CD4-positive, alpha-beta T cell treated with Interleukin-15 for 1 hour (primary cell): ENCODE results near the gene POU3F4.

Experiments
- DNase-seq: peaks from one replicate; pipeline ENCODE4 v3.0.0-alpha.2; 2020

POU3F4 gene

DNA sequence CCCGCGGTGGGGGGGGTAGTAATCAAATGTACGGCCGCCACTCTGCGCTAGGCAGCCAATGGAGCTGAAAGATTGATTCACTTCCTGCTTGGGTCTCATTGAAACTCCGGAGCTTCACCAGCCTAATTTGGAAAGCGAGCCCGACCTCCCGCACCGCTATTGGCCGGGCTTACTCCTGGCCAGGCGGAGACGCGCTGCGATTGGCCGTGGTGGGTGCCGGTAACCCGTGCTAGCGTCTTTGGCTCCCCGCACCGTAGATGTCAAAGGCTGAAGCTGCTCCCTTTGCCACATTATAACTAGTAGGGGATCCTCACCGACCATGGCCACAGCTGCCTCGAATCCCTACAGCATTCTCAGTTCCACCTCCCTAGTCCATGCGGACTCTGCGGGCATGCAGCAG lies at the start of gene POU3F4:
Gene POU3F4, plus strand, starts transcription at position 285 of the 400 bp plus-strand sequence. Its CDS starts 35 bp downstream, at position 320.
- DNase-seq: no peak

DNA sequence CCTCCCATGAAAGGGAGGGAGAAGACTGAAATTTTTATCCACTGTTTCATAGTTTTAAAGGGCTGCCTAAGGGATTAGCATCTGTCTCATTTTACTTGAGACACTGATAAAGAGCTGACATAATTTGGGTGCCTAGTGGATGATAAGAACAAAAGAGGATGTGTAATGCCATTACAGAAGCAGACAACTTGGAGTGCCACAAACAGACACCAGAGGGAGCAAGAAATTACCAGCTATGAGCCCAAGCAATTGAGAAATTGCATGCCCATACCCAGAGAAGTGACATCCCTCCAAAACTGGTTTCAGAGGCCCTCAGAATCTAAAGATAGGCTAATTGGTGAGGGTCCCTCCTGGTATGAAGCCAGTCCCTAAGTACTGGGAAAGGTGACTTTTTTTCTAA lies 38.5 kb upstream of the POU3F4 start:
- no peak for DNase-seq

DNA sequence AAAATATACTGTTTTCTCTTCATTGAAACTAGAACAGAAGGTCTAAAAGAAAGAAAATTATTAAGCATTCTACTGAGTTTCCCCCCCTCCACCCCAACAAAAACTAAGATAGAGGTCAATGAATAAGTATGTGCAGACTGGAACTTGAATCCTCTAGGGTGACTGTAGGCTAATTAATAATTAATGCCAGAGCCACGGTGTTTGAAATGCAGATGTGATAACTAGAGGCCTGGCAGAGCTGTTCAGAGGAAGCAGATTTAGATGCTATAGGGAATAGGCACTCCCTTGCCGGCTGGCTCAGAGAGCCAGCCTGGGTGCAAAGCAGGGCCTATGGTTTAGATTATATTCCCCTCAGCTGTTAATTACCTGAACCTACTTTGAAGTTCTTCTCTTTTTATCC lies 12.2 kb upstream of the POU3F4 start:
- DNase-seq: no peak

DNA sequence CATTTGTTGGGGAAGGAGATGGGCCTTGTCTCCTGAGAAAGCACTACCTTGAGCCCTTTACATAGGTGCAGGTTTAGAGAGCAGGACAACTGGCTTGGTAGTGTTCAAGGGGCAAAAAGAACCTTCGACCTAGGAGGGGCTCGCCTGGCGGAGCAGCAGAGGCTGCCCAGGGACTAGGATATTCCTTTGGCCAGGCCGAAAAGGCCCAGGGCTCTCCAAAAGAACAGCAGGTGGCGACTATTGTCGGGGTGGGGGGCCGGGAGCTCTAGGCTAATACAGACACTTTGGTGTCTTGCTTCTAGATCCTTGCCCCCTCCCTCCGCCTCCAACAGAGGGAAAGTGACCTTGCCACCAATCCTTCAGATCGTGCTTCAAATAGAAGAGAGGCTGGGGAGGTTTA lies 7.1 kb upstream of the POU3F4 start:
- DNase-seq: no peak

DNA sequence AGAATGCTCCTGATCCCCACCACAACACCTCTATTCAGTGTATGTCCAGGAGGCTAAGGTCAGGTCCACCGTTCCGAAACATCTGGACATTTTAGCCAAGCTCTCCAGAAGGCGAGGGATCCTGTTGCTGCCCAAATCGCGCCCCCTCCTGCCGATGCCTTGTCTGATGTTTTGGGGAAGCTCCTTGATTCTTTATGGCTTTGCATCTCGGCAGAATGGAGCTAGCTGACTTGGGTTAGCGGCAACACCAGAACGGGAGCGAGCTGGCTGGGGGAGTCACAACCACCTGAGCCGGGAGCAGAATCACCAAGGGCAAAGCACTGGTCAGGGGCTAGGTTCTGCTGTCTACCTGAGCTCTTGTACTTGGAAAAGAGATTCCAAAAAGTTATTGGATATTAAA lies 6.6 kb upstream of the POU3F4 start:
- DNase-seq: no peak

DNA sequence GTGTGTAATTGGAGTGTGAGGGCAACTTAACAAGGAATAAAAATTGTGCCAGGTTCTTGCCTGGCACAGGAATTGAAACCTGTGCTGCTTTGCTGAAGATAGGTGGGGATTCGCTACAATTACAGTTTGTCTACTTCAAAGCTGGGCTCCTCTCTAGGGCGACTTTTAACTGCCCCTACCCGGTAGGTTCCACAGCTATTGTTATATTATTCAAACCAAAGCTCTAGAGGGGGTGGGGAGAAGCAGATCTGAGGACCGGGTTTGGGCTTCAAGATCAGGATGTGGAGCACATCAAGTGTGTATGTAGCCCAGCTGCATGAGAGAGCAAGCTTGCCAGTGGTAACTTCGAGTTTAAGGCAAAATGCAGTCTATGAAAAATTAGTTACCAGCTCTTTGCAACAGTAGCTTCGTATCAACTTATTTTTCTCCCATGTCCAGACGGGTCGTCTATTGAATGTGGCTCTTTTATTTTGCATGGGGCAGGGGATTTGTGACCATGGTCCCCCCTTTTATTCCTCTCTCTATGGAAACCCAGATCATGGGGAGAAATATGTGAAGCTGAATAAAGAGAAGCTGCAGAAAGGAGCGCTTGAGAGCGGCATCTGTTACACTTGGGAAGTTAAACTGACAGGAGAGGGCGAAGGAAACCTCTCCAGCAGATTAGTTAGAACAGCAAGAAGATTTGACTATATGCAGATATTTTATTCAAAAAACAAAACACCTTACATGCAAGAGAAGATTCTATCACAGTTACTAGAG lies 3.2 kb upstream of the POU3F4 start:
- DNase-seq: no peak

DNA sequence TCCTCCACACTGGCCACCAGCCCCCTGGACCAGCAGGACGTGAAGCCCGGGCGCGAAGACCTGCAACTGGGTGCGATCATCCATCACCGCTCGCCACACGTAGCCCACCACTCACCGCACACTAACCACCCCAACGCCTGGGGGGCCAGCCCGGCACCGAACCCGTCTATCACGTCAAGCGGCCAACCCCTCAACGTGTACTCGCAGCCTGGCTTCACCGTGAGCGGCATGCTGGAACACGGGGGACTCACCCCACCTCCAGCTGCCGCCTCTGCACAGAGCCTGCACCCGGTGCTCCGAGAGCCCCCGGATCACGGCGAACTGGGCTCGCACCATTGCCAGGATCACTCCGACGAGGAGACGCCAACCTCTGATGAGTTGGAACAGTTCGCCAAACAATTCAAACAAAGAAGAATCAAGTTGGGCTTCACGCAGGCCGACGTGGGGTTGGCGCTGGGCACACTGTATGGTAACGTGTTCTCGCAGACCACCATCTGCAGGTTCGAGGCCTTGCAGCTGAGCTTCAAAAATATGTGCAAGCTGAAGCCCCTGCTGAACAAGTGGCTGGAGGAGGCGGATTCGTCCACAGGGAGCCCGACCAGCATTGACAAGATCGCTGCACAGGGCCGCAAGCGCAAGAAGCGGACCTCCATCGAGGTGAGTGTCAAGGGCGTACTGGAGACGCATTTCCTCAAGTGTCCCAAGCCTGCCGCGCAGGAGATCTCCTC lies 600 bp downstream of the POU3F4 start:
- DNase-seq: no peak

DNA sequence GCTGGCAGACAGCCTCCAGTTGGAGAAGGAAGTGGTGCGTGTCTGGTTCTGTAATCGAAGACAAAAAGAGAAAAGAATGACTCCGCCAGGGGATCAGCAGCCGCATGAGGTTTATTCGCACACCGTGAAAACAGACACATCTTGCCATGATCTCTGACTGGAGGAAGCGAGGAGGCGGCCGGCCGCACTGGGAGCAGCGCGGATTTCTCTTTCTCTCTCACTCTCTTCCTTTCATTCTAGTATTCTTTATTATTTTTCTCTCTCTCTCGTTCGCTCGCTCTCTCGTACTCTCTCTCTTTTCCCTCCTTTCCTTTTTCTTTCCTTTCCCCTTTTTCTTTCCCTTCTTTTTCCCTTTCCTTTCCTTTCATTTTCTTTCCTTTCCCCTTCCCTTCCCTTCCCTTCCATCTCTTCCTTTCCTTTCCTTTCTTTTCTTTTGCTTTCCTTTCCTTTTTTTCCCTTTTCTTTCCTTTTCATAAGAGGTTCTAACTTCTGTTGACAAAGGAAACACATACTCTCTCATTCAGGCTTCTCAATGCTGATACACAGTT lies 1.2 kb downstream of the POU3F4 start:
- no peak for DNase-seq

DNA sequence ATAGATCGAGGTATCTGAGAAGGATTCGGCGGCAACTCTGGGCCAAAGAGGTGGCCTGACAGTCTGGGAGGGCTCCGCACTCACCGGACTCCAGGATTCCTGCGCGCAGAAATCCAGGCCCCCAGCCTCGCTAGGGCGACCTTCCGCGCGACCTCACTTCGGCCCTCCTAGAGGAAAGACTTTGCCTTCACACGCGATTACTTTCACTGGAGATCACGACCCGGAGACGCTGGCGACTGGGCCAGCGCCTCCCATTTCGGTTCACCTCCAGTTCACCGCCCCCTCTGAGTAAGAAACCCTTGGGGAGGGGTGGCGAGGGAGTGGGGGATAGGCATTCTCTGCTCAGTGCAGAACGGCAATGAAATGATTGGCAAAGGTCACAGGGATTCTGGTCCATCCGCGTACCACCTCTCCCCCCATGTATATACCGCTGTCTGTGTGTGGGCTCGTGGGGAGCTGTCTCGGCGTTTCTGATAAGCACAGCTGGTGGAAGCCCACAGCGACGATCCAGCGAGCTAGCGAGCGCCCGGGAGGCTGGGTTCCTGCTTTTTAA lies 2.5 kb downstream of the POU3F4 start:
- no peak for DNase-seq

DNA sequence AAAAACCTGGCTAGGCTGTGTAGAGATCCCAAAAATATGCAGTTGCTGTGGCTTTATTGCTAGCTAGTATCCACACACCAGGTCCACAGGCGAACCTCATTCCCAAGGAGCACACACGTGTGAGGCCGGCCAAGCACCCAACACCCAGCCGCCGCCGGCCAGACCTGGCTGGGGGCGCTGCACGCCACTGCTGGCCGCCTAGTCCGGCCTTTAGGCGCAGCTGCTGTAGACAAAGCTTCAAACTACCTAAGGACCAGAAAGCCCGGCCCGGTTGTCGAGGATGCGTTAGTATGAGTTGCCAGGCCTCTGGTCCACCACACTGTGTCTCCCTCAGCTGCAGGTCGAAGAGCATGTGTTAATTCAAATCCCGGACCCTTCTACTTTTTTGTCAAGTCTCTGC lies 3.1 kb downstream of the POU3F4 start:
- no peak for DNase-seq

DNA sequence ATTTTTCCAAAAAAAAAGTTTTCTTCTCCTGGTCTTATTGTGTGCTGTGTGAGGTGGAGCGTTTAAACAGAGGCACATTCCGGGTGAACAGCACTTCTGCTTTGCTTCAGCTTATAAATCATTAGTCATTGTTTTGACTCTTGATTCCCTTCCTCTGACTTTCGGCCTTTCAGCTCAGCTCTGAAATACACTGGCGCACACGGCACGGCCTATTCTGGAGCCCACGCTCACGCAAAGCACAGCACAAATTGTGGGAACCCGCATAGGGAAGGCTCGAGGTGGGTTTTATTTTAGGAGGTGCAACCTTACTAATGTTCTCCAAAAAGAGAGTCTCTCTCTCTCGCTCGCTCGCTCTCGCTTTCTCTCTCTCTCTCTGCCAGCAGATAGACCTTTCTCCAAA lies 4.0 kb downstream of the POU3F4 start:
- no peak for DNase-seq

DNA sequence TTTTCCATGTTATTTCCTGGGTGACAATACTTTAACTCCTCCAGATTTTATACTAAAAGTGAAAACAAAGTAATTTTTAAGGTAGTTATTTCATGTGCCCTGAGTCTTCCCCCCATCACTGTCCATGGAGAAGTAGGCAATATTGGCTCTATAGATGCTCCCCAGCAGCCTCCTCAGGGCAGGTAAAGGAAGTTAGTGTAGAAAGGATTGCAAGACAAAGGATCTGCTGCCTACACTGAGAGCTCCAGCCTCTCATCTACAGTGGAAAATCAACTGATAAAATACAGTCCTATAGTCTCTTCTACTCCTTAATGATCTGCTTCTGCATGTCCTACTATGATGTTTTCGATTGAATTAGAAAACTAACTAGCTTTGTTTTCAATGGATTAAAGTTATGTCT lies 8.5 kb downstream of the POU3F4 start:
- DNase-seq: no peak

DNA sequence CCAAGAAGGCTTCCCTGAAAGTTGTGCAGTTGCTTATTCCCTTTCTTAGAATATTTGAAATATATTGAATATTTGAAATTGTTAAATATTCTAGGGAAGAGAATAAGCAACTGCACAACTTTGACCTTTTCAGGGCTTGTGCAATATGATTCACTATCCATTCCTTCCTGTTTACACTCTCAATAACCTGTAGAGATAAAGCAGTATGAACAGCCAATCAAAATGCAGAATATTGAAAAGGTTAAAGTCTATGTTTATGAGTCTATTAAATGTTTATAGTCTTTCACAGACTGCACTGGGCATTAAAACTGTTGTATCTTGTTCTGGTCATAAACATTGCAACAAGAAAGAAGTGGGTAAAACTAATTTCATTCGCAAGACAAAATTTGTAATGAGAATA lies 13.8 kb downstream of the POU3F4 start:
- no peak for DNase-seq

DNA sequence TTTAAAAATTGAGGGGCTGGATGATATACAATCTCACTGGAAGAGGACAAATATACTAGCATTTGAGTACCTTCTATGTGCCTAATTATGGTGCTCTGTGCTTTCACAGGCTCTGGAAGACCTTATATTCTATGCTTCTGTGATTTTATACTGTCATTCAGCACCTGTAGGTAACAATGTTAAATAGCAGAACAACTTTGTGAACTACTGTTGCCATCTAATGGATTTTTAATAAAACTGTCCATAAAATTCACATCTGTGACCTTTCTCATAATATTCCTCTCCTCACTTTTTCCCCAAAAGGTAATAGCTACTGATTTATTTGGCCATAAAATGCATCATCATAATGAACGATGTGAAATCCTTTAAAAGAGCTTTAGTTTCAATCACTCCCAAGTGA lies 21.9 kb downstream of the POU3F4 start:
- no peak for DNase-seq

DNA sequence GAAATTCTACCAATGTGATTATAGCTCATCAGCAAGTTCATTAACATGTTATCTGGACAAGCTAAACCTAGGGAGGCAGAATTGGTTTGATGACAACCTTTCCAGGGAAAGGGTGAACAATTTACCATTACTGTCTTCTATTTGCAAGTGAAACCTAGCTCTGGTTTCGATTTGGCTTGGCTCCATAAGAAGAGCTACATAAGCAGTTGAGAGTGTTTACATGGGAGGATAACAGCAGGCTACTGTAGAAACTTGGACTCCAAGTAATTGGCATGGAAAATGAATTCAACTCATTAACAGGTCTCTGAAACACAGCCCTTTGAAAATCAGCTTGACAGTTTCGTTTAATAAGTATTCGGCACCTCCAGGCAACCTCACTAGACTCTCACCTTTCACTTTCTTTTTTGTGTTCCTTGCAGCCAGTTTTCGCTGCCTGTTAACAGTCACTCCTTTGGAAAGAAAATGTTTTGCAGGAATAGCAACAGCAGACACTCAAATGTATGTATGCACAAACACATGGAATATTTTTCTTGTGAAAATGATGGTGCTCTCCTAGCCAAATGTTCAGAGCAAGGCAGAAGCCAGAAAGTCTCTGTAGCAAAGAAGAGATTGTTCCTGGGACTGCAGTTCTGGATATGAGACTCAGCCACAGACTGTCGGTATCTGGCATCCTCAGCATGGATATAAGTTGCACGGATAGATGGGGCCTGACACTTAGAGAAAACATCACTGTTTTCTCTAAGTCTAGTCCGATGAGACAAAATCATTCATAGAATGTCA lies 27.5 kb downstream of the POU3F4 start:
- DNase-seq: no peak
